ENCODE results near the gene TP53I13. TPM values are rescaled to one million over a fixed set of nuclear protein-coding genes. Genes with fewer than 3 reads are reported as not detected.

TP53I13 gene
- total RNA-seq, 1 experiment from 2014 or later, result 28.1 TPM

GRCh38 chr17:29610395-29610794, 41.9 kb downstream of the TP53I13 start:
- no peak overlapping the region for H2AFZ ChIP-seq (ENCODE audit: low read length)
- no peak overlapping the region for H2BK20ac ChIP-seq (ENCODE audit: low read depth, low read length, poor library complexity, severe bottlenecking)
- Mint-ChIP-seq H3K36me3 (ENCODE audit: insufficient read depth in 1 of 3, low read depth in 3 of 3) (peaks cover 2 to 10% (median 8%) of the 10 kb centered on the region in 3 experiments; a peak in 4 of 7 replicates), H3K4me3 (no peak overlapping the region), H3K4me1 (peaks cover 6 to 22% of the 10 kb centered on the region in 2 experiments), H3K9me3 (no peaks in the 10 kb centered on the region), H3K27ac (no peak overlapping the region), H3K27me3 (ENCODE audit: low read depth) (peaks cover 30% of the 10 kb centered on the region)
- no peak overlapping the region for H3K9ac ChIP-seq (ENCODE audit: extremely low read depth, insufficient read length, low read length)
- H4K20me1 ChIP-seq (ENCODE audit: control insufficient read depth, insufficient read depth, insufficient read length), result no peaks in the 10 kb centered on the region
- H3K79me1 ChIP-seq (ENCODE audit: insufficient read depth, low read depth, low read length, poor library complexity, severe bottlenecking), result no peaks in the 10 kb centered on the region
- no peak overlapping the region for H3T11ph ChIP-seq (ENCODE audit: low read length)
- H3K4me2 ChIP-seq (ENCODE audit: insufficient read depth, insufficient read length, low read length), result no peak overlapping the region
- no peak overlapping the region for H2BK5ac ChIP-seq (ENCODE audit: insufficient read length, low read length)
- H3K27me3 ChIP-seq (ENCODE audit: insufficient read depth, low read length), result no peaks in the 10 kb centered on the region; the same call in 1 of the 2 replicates
- H3K23me2 ChIP-seq (ENCODE audit: insufficient read length, low read depth, low read length, poor library complexity, severe bottlenecking), result peaks cover 3% of the 10 kb centered on the region
- no peaks in the 10 kb centered on the region for H3K79me2 ChIP-seq (ENCODE audit: insufficient read depth, low read length)
- H3K14ac ChIP-seq (ENCODE audit: insufficient read depth, low read length), result no peak overlapping the region
- no peak overlapping the region for H3K23ac ChIP-seq (ENCODE audit: insufficient read length, low read depth, low read length)
- H2BK120ac ChIP-seq (ENCODE audit: low read depth, low read length, poor library complexity, severe bottlenecking), result no peak overlapping the region
- no peak overlapping the region for H2AK5ac ChIP-seq (ENCODE audit: insufficient read length, low read length)
- no peak overlapping the region for H2BK15ac ChIP-seq (ENCODE audit: low read depth, low read length)
- no peak overlapping the region for H3K27ac ChIP-seq (ENCODE audit: insufficient read length, low read depth, low read length)
- H4K91ac ChIP-seq (ENCODE audit: insufficient read length, low read depth, low read length), result no peak overlapping the region
- no peak overlapping the region for H4K8ac ChIP-seq (replicated peaks; ENCODE audit: insufficient read length, low read depth, low read length)
- no peak for DNase-seq
- H4K5ac ChIP-seq (ENCODE audit: insufficient read length, low read depth, low read length), result no peak overlapping the region
- no peaks in the 10 kb centered on the region for H3K9me3 ChIP-seq (ENCODE audit: control insufficient read depth, low read depth, low read length)
- H3K56ac ChIP-seq (ENCODE audit: insufficient read length, low read depth, low read length), result no peak overlapping the region
- TF ChIP-seq CTCF (conservative IDR thresholded peaks at IDR 0.05), result no peak
- H3K4me1 ChIP-seq (ENCODE audit: insufficient read depth, low read length), result no peaks in the 10 kb centered on the region
- H2BK12ac ChIP-seq (ENCODE audit: insufficient read length, low read depth, low read length), result no peak overlapping the region
- no peak overlapping the region for H3K18ac ChIP-seq (ENCODE audit: insufficient read length, low read depth, low read length)
- WGBS (ENCODE audit: extremely low coverage, insufficient read length, low lambda C conversion rate), result no CpG with 5 or more reads among the region's 3 CpGs
- no peak overlapping the region for H3K4ac ChIP-seq (ENCODE audit: low read depth, low read length)

Data from H9 (cell line).